A204.1 (cell line): ENCODE results near the gene HS3ST1.

Experiments used
- FAIRE-seq: peaks from 2 replicates; lab custom pipeline; 2012; peaks lifted over from hg19 to GRCh38; lab: Jason Lieb, UNC

The HS3ST1 gene

DNA sequence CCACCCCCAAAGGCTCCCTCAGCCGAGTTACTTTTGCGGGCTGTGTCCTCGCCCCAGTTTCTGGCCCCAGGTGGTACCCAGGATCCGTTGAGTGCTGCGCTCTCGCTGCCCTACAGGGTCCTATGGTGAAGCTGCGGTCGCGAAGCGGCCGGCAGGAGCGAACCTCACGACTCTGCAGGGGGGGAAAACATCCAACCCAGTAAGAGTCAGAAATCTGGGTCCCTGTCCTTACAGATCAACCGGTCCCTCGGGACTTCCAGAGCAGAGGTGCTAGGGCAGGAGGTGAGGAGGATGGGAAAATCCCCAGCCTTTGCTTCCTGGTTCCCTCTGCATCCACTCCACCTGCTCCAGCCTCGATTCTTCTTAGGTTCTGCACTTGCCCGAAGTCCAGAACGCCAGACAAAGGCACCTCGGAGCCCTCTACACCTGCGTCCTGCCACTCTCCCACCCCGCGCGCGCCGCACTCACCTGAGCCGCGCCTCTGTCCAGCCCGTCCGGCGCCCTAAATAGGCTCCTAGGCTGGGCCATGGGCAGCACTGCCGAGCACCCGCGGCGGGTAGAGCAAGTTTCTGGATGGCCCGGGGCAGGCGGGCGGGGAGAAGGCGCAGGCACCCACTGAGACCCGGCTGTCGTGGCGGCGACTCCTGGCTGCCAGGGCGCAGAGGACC is at the start of gene HS3ST1:
HS3ST1 (minus strand) TSS at position 664 of the 668 bp plus-strand sequence. CDS start 28,889 bp downstream, outside the sequence.
- no peak for FAIRE-seq

DNA sequence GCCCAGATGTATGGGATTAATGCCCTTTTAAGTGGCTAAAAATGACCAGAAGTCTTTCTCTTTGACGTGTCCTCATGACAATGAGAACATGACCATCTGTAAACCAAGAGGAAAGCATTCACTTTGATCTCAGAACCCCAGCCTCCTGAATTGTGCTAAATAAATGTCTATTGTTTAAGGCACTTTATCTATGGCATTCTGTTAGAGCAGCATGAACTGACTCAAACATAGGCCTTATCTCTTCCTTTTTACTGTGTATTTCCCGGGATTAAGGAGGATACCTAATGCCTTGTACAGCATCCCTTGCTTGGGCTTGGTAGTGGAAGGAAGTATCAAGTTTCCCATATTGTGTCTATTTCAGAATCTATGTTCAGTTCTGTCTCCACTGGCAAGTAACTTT is 47.2 kb upstream of the HS3ST1 start:
- FAIRE-seq = no peak

DNA sequence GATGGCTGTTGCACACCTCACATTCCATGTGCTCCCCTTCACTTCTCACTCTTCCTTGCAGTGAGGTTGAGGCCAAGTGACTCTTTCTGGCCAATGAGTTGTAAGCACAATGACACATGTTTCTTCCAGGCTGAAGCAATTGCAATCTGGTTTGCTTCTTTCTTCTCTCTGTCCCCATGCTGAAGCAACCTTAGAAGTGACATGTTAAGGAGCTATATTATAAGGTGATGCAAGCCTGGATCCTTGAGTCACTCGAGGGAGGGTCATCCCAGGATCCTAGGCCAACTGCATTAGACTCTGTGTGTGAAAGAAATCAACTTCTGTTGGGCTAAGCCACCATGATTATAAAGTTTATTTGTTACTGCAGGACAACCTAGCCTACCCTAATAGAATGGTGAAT is 45.5 kb upstream of the HS3ST1 start:
- FAIRE-seq = no peak

DNA sequence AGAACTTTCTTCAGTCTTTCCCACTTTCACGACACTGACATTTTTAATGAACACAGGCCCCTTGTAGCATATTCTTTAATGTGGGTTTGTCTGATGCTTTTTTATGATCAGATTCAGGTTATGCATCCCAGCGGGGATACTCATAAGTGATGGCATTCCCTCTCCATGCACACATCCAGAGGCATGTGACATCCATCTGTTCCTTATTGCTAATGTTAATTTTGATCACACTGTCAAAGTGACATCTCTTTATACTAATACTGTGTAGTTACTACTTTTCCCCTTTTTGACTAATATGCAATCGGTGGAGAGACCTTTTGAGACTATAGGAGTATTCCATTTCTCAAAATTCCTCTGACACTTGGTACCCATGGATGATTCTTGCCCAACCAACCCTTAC is 43.8 kb upstream of the HS3ST1 start:
- FAIRE-seq = no peak

DNA sequence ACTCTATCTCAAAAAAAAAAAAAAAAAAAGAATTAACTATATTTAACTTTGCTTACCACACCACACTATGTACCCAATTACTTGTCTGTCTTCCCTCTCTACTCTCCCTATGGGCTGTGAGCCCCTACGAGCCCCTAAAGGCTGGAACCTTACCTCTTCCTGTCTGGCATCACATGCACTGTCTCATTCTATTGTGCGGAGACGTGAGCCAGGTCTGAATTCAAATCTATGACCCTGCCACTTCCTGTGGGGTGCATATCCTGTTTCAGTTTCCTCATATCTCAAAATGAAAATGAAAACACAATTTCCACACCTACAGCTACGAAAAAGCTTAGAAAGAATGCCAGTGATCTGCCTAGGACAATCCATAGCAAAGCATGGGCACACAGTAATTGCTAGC is 42.9 kb upstream of the HS3ST1 start:
- no peak for FAIRE-seq

DNA sequence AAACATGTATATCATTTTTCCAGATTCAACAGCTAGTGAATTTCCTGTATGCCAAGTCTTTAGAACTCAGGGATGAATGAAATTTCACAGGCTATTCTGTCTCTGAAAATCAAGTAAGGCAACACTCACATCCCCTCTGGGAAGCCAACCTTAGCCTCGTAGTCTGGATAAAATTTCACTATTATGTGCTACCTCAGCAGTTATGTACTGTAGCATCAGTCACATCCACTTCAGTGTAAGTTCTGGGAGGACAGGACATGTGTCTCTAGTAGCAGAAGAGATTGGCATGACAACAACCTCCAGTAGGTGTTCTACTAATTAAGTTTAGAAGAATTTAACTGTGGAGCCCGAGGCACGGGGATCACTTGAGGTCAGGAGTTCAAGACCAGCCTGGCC is 42.4 kb upstream of the HS3ST1 start:
- FAIRE-seq = no peak

DNA sequence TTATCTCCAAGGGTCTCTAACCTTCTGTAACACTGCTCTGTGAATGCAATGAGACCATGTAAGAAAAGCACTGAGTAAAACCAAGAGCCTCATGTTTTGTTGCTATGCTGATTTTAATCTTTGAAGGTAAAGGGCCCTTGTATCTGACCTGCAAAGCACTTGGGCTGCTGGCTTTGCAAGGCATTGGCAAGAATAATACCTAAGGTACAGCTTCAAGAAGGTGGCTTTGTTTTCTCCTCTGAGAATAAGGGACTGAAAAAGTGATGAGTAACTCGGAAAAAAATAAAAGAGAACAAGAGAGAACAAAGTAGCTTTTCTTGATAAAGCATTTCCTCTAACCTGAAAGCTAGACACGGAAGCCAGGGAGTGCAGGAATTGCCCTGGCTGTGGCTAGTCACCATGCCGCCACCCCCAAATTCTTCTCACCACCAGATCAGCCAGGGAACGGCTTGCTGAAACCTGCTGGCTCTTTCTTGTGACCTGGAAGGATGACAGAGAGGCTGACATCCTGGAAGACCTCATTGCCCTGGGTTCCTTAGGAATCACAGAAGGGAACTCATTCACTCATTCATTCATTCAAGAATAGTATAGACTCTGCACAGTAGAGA is 41.8 kb upstream of the HS3ST1 start:
- no peak for FAIRE-seq

DNA sequence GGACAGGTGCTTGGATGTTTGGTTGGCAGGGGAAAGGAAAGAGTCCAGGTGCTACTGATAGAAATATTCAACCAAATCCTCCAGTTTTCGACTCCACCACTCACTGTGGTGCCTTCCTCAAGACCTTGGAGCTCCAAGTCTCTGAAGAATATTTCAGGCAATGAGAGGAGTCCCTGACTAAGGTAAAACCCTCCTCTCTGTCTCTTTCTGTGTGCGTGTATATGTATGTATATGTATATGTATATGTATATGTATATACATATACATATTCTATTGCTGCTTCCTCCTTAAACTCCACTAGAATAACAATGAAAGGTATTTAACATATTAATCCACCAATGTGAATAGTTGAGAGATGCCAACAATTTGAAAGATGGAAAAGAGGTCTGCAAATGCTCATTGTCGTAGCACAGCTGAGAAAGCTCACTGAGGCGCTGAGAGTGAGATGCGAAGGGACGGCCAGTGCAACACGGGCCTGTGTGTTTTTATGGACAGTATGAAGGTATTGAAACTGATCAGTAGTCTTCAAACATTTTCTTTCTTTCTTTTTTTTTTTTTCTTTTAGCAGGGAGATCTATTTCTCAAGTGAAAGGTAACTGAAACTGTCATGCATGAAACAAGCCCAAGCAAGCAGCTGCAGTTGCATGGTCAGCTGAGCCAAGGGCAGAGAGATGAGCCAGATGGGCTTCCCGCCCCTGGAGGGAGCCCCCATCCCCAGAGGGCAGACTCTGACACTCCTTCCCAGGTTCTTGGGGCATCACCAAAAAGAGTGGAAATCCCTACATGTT is 41.1 kb upstream of the HS3ST1 start:
- no peak for FAIRE-seq

DNA sequence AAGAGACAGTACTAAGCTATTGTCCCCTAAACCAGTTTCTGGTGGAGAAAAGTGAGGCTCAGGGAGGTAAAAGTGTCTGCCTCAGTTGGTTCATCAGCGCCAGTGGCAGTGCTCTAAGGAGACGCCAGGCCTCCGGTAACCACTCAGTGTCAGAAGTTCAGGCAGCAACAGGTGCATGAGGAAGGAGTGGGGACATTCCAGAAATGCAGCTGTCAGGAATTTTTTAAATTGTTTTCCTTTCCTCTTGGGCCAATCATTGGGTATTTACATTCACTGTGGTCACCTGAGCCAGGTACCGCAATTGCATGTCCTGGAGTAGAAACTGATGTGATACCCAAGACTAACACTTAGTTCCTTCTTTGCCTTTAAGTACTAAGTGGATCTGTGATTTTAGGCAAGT is 40.2 kb upstream of the HS3ST1 start:
- FAIRE-seq = no peak

DNA sequence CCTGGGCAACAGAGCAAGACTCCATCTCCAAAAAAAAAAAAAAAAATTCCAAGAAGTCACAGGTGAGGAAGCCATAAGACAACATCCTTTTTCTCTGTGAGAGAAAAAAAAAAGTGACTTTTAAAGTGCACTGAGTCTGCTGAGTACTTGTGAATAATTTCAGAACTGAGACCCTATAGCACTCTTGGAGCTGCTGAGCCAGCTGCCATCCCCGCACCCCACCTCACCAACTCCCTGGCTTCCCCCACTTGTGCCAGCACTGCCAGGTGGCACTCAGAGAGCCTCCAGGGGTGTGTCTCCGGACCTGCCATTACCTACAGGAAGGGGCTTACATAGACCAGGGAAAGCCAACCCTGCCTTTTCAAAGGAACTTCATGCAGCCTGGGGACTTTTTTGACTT is 39.2 kb upstream of the HS3ST1 start:
- no peak for FAIRE-seq

DNA sequence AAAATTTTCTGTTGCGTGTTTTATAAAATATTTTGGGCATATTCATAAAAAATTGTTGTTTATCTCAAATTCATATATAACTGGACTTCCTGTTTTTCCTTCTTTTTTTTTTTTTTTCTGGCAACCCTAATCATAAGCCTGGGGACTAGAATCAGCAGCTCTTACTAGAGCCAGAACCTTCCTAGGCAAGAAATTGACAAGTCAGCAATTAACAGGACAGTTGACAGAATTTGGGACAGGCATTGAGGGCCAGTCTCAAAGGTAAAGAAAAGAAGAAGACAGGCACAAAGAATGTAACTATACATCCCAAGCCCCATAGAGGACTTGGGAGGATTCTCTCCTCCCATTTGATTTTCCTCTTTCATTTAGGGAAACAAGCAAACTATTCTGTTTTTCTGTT is 35.0 kb upstream of the HS3ST1 start:
- FAIRE-seq = no peak

DNA sequence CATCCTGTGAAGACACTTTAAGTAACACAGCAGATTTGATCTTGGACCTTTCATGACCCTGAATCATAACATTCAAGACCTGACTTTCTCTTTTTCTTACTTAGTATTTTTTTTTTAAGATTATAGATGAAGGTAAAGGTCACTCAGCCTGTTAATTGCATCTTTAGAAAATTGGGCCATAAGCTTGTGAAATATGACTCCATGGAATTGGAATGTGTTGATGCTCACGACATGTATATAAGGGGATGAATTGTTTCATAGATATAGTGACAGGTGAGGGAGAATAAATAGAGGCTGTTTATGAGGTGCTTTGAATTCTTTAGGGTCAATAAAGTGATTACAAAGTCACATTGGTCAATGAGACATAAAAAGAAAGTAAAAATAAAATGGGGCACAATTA is 27.7 kb upstream of the HS3ST1 start:
- no peak for FAIRE-seq

DNA sequence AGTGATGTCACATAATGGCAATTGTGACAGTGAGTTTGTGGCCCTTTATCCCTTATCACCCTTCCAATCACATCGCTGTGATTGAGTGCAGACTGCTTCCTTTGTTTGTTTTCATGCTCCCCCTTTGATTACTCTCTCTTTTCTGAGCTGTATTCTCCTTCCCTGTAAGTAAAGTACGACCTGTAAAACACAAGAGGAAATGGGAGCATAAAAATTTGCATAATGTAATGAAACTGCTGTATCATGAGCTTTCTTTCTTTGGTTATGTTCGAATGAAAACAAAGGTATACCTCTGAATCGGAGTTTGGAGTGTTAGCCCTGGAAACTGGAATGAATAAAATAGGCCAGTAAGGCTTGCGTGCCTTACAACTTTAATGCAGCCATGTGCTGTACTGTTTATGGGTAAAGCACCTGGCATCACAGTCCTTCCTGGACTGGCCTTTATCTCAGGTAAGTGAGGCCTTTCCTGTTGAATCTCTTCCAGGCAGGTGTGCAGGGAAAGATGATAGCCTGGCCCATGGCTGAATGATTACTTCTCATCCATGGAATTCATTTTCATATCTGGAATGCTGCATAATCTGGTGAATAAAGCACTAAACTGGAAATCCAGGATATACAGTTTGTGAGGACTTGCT is 26.6 kb upstream of the HS3ST1 start:
- FAIRE-seq = no peak

DNA sequence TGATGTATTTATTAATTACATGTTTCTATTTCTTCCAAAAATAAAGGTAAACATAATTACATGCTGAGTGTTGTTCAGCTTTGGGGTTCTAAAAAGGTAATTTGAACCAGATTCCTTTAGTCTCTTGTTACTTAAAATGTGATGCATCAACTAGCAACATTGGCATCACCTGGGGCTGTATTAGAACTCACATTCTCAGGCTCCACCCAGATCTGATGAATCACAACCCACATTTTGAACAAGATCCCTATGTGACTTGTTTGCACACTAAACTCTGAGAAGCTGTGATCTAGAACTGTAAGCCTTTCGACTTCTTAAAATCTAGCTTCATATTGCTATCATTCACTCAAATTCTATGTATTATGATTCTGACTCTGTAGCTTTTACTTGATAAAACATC is 23.0 kb upstream of the HS3ST1 start:
- FAIRE-seq = no peak

DNA sequence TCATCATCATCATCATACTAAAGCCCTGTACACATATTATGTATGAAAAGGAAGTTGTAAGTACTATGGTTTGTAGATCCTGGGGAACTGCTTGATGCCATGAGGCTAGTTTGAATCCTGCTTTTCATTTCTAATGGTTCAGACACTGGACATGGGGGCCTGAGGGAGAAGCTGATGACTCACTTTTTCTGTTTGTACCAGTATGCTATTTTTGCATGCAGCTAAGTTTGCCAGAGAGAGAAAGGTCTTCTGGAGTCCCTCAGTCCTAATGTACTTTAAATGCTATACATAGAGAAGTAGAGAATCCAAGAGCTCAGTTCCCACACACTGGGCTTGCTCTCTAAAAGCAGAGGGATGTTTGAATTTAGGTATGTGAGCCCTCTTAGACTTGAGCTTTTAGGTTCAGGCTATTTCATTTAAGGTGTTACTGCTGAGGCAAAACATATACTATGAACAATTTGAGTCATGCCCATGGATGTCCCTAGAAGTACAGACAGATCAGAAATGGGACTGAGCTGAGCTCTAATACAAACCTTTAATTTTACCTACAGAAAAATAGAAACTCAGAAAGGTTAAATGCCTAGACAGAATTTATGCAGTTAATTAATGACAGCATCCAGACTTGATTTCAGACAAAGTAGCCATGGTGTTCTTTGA is 17.6 kb upstream of the HS3ST1 start:
- no peak for FAIRE-seq

DNA sequence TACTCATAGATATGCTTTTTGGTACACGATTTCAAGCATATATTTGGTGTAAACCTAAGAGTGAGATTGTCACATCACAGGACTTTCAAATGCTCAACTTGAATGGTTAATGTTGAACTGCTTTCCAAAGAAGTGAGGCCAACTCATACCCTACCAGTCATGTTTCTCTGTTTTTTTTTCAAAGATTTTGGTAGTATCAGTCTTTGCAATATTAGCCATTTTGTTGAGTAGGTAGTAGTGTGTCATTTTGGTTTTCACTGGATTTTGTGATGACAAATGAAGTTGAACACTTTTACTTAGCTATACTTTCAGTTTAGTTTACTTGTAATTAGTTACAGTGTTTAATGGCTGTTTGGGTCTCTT is 12.5 kb upstream of the HS3ST1 start:
- FAIRE-seq = no peak

DNA sequence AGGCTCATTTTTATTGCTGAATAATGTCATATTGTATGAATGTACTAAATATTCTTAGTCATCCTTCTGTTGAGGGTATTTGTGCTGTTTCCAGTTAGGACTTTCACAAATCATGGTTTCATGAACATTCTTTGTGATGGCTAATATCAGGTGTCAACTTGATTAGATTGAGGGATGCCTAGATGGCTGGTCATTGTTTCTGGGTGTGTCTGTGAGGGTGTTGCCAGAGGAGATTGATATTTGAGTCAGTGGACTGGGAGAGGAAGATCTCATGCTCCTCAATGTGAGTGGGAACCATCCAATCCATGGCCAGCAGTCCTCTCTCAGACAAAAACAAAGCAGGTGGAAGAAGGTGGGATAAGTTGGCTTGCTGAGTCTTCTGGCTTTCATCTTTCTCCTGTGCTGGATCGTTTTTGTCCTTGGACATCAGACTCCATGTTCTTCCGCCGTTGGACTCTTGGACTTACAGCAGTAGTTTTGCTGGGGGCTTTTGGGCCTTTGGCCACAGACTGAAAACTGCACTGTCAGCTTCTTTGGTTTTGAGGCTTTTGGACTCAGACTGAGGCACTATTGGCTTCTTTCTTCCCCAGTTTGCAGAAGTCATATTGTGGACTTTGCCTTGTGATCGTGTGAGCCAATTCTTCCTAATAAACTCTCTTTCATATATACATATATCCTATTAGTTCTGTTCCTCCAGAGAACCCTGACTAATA is 11.9 kb upstream of the HS3ST1 start:
- no peak for FAIRE-seq

DNA sequence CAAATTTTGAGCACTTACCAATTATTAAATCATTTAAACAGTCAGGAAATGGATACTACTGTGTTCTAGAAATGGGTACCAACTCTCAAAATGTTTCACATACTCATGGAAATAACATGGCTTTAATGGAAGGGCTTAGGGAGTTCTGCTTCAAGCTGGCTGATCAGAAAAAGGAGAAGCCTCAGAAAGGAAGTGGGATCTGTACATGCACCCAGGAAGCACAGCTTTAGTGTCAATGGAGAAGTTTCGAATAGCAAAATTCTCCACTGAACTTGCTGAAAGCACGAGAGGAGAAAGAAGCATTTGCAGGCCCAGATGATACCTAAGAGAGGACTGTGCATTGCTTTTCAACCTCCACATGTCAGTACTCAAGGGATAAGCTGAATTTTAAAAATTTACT is 11.1 kb upstream of the HS3ST1 start:
- no peak for FAIRE-seq

DNA sequence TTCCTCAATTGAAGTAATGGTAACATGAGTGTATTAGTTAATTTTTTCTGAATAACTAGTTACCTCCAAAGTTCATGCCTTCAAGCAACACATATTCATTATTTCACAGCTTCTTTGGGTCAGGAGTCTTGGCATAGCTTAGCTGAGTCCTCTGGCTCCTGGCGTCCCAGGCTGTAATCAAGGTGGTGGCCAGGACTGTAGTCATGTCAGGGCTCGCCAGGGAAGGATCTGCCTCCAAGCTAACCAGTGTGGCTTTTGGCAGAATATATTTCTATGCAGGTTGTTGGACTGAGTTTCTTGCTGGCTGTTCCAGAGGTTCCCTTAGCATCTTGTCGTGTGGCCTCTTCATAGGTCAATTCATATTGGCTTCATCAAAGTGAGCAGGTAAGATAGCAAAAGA is 10.0 kb upstream of the HS3ST1 start:
- FAIRE-seq = no peak

DNA sequence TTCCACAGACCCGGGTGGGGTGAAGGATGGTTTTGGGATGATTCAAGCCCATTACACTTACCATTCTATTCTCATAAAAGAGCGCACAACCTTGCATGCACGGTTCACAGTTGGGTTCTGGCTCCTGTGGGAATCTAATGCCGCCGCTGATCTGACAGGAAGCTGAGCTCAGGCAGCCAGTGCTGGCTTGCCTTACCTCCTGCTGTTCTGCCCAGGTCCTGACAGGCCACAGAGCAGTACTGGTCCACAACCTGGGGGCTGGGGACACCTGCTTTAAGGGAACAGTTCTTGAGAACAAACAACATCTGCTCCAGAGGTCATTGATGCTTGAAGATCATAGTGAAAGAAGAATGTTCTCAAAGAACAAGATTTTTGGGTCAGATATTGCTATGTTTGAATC is 8.0 kb upstream of the HS3ST1 start:
- FAIRE-seq = no peak

DNA sequence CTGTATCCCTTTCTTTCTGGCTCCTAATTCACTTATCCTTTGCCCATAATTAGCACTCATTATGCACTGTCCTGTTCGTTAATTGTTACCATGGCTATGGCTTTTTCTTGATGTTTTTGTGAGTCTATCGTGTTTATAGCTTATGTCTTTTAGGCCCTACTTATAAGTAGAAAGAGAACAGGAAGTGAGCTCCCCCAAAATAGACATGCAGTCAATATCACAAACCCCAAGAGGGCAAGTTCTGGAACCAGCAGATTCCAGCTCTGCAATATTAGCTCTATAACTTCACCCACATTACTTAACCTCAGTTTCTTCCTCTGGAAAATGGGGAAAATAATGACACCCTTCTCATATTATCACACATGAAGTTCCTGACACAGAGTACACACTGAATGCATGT is 7.4 kb upstream of the HS3ST1 start:
- FAIRE-seq = no peak

DNA sequence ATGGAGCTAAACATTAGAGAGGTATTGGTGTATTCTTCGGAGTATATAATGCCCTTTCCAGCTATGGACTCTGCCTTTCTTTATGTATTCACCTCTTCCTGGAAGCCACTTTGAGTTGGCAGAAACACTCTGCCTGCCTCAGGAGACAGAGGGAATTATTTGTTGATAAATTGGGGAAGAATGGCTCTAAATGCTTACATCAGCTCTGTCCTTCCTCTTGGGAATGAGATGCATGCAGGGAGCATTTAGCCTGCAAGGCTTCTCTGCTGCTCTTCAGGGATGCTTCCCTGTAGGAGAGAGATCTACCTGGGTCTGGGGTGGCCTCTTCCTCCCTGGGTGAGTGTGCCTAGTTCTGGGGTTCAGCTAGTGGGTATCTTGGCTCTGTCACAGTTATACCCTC is 6.9 kb upstream of the HS3ST1 start:
- FAIRE-seq = no peak
